IMR-90 (cell line): Measurements from ENCODE around the gene TMF1. TPM values are rescaled to one million over a fixed set of nuclear protein-coding genes. Genes with fewer than 3 reads are reported as not detected.

Experiments
- ATAC-seq: fragments of 200-7000 bp; cut with Tn5 transposase; 2 replicates; pipeline ENCODE4 v1.9.1; 2020; ENCODE audit warnings: low read depth, mild to moderate bottlenecking, moderate library complexity
- BruUV-seq: library from RNA; stranded (reverse); fragments of 400-500 nt; replicated peaks from 2 replicates; lab custom pipeline; 2021; lab: Mats Ljungman, UMichigan
- CTCF ChIA-PET: fragments of 300-600 bp; formaldehyde crosslinking; extraction: SDS; loops from one replicate; lab custom pipeline; 2021; ENCODE audit warnings: antibody characterized with exemption; lab: Yijun Ruan, JAX
- POLR2A ChIA-PET: fragments of 300-600 bp; sonication (Branson Sonifier 250); formaldehyde crosslinking; loops from one replicate; lab custom pipeline; 2022; ENCODE audit warnings: antibody characterized with exemption; ENCODE audit not compliant: unreplicated experiment; lab: Charles Lee
- DNase-seq: peaks from one replicate; pipeline ENCODE4 v3.0.0; 2013
- H2AFZ ChIP-seq: replicated peaks from 2 replicates; pipeline ENCODE3; 2013; ENCODE audit warnings: low read length, mild to moderate bottlenecking; ENCODE audit not compliant: poor library complexity
- H2AK5ac ChIP-seq: 2 replicates; pipeline ENCODE4 v1.6.1; 2013; ENCODE audit warnings: low read depth, low read length, inconsistent platforms
- H2AK9ac ChIP-seq: replicated peaks from 2 replicates; pipeline ENCODE3; 2013; ENCODE audit warnings: mild to moderate bottlenecking, low read depth, low read length, moderate library complexity; ENCODE audit not compliant: poor library complexity
- H2BK120ac ChIP-seq: 2 replicates; pipeline ENCODE4 v1.6.1; 2013; ENCODE audit warnings: low read depth, low read length, inconsistent platforms
- H2BK15ac ChIP-seq: 3 replicates; pipeline ENCODE4 v1.6.1; 2013; ENCODE audit warnings: low read depth, low read length, inconsistent platforms
- H2BK20ac ChIP-seq: 2 replicates; pipeline ENCODE4 v1.6.1; 2013; ENCODE audit warnings: low read depth, mild to moderate bottlenecking, inconsistent platforms, low read length, moderate library complexity
- H2BK5ac ChIP-seq: 2 replicates; pipeline ENCODE4 v1.6.1; 2013; ENCODE audit warnings: mild to moderate bottlenecking, low read depth, low read length, inconsistent platforms; ENCODE audit not compliant: poor library complexity, severe bottlenecking
- H3K14ac ChIP-seq: replicated peaks from 2 replicates; pipeline ENCODE4 v1.6.1; 2013; ENCODE audit warnings: low read depth, low read length, inconsistent platforms
- H3K18ac ChIP-seq: 2 replicates; pipeline ENCODE4 v1.6.1; 2013; ENCODE audit warnings: low read depth, low read length, control low read depth
- H3K23ac ChIP-seq: 2 replicates; pipeline ENCODE4 v1.6.1; 2013; ENCODE audit warnings: low read depth, low read length, inconsistent platforms
- H3K27ac ChIP-seq: 2 replicates; pipeline ENCODE4 v1.5.1; 2013; ENCODE audit warnings: mild to moderate bottlenecking, control low read depth, low read length; ENCODE audit not compliant: insufficient read depth
- H3K27me3 ChIP-seq: 2 replicates; pipeline ENCODE4 v1.6.1; 2013; ENCODE audit warnings: low read length; ENCODE audit not compliant: control insufficient read depth, insufficient read depth
- H3K36me3 ChIP-seq: 2 replicates; pipeline ENCODE4 v1.6.1; 2013; ENCODE audit warnings: low read length, mixed read lengths; ENCODE audit not compliant: control insufficient read depth, insufficient read depth
- H3K4ac ChIP-seq: 2 replicates; pipeline ENCODE4 v1.6.1; 2013; ENCODE audit warnings: low read depth, low read length, inconsistent platforms
- H3K4me1 ChIP-seq: 2 replicates; pipeline ENCODE4 v1.6.1; 2013; ENCODE audit warnings: low read length, mixed read lengths; ENCODE audit not compliant: control insufficient read depth, insufficient read depth
- H3K4me2 ChIP-seq: 2 replicates; pipeline ENCODE4 v1.6.1; 2013; ENCODE audit warnings: low read depth, mild to moderate bottlenecking, control low read depth, low read length, moderate library complexity
- H3K4me3 ChIP-seq: 2 replicates; pipeline ENCODE4 v1.5.1; 2013; ENCODE audit warnings: low read depth, mild to moderate bottlenecking, control low read depth, low read length, moderate library complexity; ENCODE audit not compliant: insufficient read depth
- H3K56ac ChIP-seq: 2 replicates; pipeline ENCODE4 v1.6.1; 2013; ENCODE audit warnings: low read length, inconsistent platforms; ENCODE audit not compliant: insufficient read depth; ENCODE audit errors: extremely low read depth
- H3K79me1 ChIP-seq, 2 experiments: 2 replicates each; pipeline ENCODE4 v1.6.1; 2013; ENCODE audit warnings: low read length in 2 of 2, inconsistent platforms in 1 of 2, low read depth in 1 of 2
- H3K9ac ChIP-seq: 2 replicates; pipeline ENCODE4 v1.6.1; 2013; ENCODE audit warnings: low read depth, low read length, control low read depth
- H3K9me1 ChIP-seq: 2 replicates; pipeline ENCODE4 v1.6.1; 2013; ENCODE audit warnings: low read length, inconsistent platforms; ENCODE audit not compliant: insufficient read depth
- H3K9me3 ChIP-seq: 2 replicates; pipeline ENCODE4 v1.6.1; 2013; ENCODE audit warnings: low read length; ENCODE audit not compliant: control insufficient read depth, insufficient read depth
- H4K20me1 ChIP-seq: 2 replicates; pipeline ENCODE4 v1.6.1; 2013; ENCODE audit warnings: low read length, inconsistent platforms; ENCODE audit not compliant: insufficient read depth
- H4K5ac ChIP-seq: 2 replicates; pipeline ENCODE4 v1.6.1; 2013; ENCODE audit warnings: mild to moderate bottlenecking, low read depth, low read length, control low read depth
- H4K8ac ChIP-seq, 2 experiments: 2 replicates each; pipeline ENCODE4 v1.6.1; 2013; ENCODE audit warnings: low read depth in 2 of 2, low read length in 2 of 2, control low read depth in 1 of 2, inconsistent platforms in 1 of 2
- H4K91ac ChIP-seq: 2 replicates; pipeline ENCODE4 v1.6.1; 2013; ENCODE audit warnings: low read depth, low read length, inconsistent platforms; ENCODE audit not compliant: insufficient read depth
- NFE2L2 ChIP-seq: fragments of 150-350 bp; IDR thresholded peaks from 2 replicates; pipeline ENCODE4 v1.6.1; 2016; ENCODE audit warnings: low read depth, mild to moderate bottlenecking, low read length
- RAD21 ChIP-seq: IDR thresholded peaks from 2 replicates; pipeline ENCODE4 v1.6.1; 2012; ENCODE audit warnings: low read length, improper control_type of control experiment
- WGBS, 2 experiments: methylation state at CpG; one replicate each; pipeline versions ENCODE4 v1.1.5 to v1.1.7; 2013; ENCODE audit warnings: missing lambda C conversion rate in 2 of 2; ENCODE audit not compliant: insufficient read length in 1 of 2; ENCODE audit errors: extremely low coverage in 2 of 2; 5-methylcytosine and 5-hydroxymethylcytosine counted together
- dilution Hi-C: fragments of 300-500 bp; cut with HindIII; formaldehyde crosslinking; loops from one replicate; pipeline ENCODE4 v1.14.3; 2018; ENCODE audit warnings: low sequenced_read_pairs; ENCODE audit not compliant: unreplicated experiment
- in situ Hi-C: fragments of 300-500 bp; cut with MboI; formaldehyde crosslinking; loops from 3 replicates; pipeline ENCODE4 v1.14.3; 2019; ENCODE audit warnings: low sequenced_read_pairs, inconsistent platforms, mixed read lengths
- intact Hi-C: fragments of 100-400 bp; cut with micrococcal nuclease; formaldehyde crosslinking; loops from 2 replicates; pipeline ENCODE4 v1.10.0; 2022
- polyA plus RNA-seq, 3 experiments: library from polyadenylated mRNA; depleted of rRNA; stranded (reverse); fragments of >200 nt; gene quantifications; 2 replicates each; pipeline ENCODE4 v1.2.3, GENCODE V29; 2012; ENCODE audit warnings: low replicate concordance in 1 of 3
- total RNA-seq: library from RNA; depleted of rRNA; stranded (reverse); fragments of >200 nt; gene quantifications from 2 replicates; pipeline ENCODE4 v1.2.3, GENCODE V29; 2012

The TMF1 gene
- total and polyA plus RNA-seq, 2 of the 4 experiments (the other 2 are of a cell fraction) = 12.4 to 39.1 TPM

DNA sequence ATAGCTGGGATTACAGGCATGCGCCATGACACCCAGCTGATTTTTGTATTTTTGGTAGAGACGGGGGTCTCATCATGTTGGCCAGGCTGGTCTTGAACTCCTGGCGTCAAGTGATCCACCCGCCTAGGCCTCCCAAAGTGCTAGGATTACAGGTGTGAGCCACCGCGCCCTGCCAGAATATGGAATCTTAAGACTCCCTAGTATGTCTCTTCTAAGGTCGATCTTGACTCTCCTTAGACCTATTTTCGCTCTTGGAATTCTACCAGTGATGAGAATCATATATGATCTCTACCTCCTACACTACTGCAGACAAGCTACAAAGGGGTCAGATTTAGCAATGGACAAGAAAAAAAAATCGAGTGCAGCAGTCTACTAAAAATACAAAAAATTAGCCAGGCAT is 19.4 kb downstream of the TMF1 start:
- BruUV-seq = no TSS peak
- Histone ChIP-seq H3K4ac (no peak overlapping the region), H3K23ac (no peak overlapping the region), H3K4me1 (no peaks in the 10 kb centered on the region), H3K79me1 (peaks cover 6 to 10% of the 10 kb centered on the region in 2 experiments), H3K27ac (no peak overlapping the region), H4K91ac (no peak overlapping the region), H4K20me1 (no peaks in the 10 kb centered on the region; the same call in 1 of the 2 replicates), H4K8ac (no peak overlapping the region), H2BK5ac (no peak overlapping the region), H2BK20ac (no peak overlapping the region), H3K56ac (no peak overlapping the region), H3K9me3 (no peaks in the 10 kb centered on the region), H2BK15ac (no peak overlapping the region), H3K9me1 (no peaks in the 10 kb centered on the region), H2AFZ (no peak overlapping the region), H4K5ac (no peak overlapping the region), H3K9ac (no peak overlapping the region), H2AK5ac (no peak overlapping the region), H3K36me3 (peaks cover 33% of the 10 kb centered on the region), H3K4me2 (no peak overlapping the region), H2BK120ac (no peak overlapping the region), H3K14ac (no peak overlapping the region), H3K4me3 (no peak overlapping the region), H2AK9ac (no peak overlapping the region), H3K18ac (no peak overlapping the region), H3K27me3 (no peaks in the 10 kb centered on the region)
- DNase-seq (no peak), ATAC-seq (no peak)
- POLR2A ChIA-PET = no interaction called here
- dilution Hi-C loops (no loop called here), intact Hi-C loops (loop anchor here (5.0 kb wide), 1 partner anchor 45 kb away; no protein-coding TSS in a partner anchor), in situ Hi-C loops (no loop called here)
- 93% methylated on average over 3 of the region's 9 CpGs; no CpG with 5 or more reads in 1 of the 2 experiments for WGBS, 2 experiments
- TF ChIP-seq RAD21 (no peak), NFE2L2 (no peak)
- CTCF ChIA-PET = interaction anchor here (0.6 kb wide), 1 partner anchor 15 kb away, joined by 3 read pairs; no protein-coding TSS in a partner anchor
